ENCODE measurements around the gene P2RY6.

Gene P2RY6

DNA sequence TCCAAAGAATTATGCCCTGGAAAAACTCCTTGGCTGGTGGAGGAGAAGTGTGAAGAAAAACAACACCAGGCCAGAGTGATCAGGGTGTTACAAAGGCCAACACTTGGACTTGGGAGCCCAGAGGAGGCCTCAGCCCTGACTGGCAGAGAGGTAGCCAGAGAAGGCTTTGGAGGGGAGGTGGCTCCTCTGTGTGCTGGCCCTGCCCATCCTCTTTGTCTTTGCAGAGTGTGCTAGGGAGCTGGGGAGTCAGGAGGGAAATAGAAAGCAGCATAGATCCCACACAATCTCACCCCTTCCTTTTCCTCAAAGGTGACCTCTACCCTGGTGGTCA is 12.0 kb upstream of the P2RY6 start:
- ATAC-seq (ENCODE audit: low read depth) (no peak), DNase-seq (ENCODE audit: low spot score) (no peak)
- H3K4me3 ChIP-seq (ENCODE audit: severe bottlenecking) = no peak overlapping the region

GRCh38 chr11:73262851-73263495 is 9.2 kb upstream of the P2RY6 start:
- peak; percentile 49 for ATAC-seq (ENCODE audit: low read depth)
- no peak overlapping the region for H3K27ac ChIP-seq (ENCODE audit: poor library complexity, severe bottlenecking)
- no peaks in the 10 kb centered on the region for H3K36me3 ChIP-seq (ENCODE audit: low read depth)
- no peak overlapping the region for H3K4me3 ChIP-seq (ENCODE audit: severe bottlenecking)
- DNase-seq (ENCODE audit: low spot score) = no peak
- TF ChIP-seq, protein P1, sequence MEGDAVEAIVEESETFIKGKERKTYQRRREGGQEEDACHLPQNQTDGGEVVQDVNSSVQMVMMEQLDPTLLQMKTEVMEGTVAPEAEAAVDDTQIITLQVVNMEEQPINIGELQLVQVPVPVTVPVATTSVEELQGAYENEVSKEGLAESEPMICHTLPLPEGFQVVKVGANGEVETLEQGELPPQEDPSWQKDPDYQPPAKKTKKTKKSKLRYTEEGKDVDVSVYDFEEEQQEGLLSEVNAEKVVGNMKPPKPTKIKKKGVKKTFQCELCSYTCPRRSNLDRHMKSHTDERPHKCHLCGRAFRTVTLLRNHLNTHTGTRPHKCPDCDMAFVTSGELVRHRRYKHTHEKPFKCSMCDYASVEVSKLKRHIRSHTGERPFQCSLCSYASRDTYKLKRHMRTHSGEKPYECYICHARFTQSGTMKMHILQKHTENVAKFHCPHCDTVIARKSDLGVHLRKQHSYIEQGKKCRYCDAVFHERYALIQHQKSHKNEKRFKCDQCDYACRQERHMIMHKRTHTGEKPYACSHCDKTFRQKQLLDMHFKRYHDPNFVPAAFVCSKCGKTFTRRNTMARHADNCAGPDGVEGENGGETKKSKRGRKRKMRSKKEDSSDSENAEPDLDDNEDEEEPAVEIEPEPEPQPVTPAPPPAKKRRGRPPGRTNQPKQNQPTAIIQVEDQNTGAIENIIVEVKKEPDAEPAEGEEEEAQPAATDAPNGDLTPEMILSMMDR (IDR thresholded peaks at IDR 0.05; ENCODE audit: poor library complexity, severe bottlenecking) = no peak
- H3K4me1 ChIP-seq (ENCODE audit: insufficient read depth, poor library complexity, severe bottlenecking) = peaks cover 1% of the 10 kb centered on the region
- no peaks in the 10 kb centered on the region for H3K9me3 ChIP-seq (ENCODE audit: severe bottlenecking)
- H3K27me3 ChIP-seq (ENCODE audit: insufficient read depth, poor library complexity, severe bottlenecking) = no peaks in the 10 kb centered on the region

More for the DNA sequence above, 12.0 kb upstream of the P2RY6 start:
- Histone ChIP-seq H3K36me3 (ENCODE audit: low read depth) (no peaks in the 10 kb centered on the region), H3K27me3 (ENCODE audit: insufficient read depth, poor library complexity, severe bottlenecking) (no peaks in the 10 kb centered on the region), H3K9me3 (ENCODE audit: severe bottlenecking) (no peaks in the 10 kb centered on the region), H3K4me1 (ENCODE audit: insufficient read depth, poor library complexity, severe bottlenecking) (peaks cover 7% of the 10 kb centered on the region), H3K27ac (ENCODE audit: poor library complexity, severe bottlenecking) (no peak overlapping the region)
- TF ChIP-seq, protein P1 (IDR thresholded peaks at IDR 0.05; ENCODE audit: poor library complexity, severe bottlenecking) = no peak

DNA sequence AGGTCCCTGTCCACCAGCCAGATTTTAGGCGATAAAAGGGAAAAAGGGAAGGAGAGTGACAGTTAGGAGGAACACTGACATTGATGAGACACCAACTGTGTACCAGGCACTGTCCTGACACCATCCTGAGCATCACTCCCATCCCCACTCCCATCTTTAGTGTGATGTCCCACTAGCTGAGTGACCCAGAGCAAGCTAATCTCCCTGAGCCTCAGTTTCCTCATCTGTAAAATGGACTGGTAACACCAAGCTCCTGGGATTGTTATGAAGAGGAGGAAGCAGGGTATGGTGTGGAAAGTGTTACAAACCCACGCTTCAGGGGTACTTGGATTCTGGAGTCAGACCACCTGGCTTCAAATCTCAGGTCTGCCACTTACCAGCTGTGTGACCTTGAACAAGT is 8.5 kb upstream of the P2RY6 start:
- H3K9me3 ChIP-seq (ENCODE audit: severe bottlenecking) = no peaks in the 10 kb centered on the region
- no peaks in the 10 kb centered on the region for H3K36me3 ChIP-seq (ENCODE audit: low read depth)
- no peak overlapping the region for H3K27ac ChIP-seq (ENCODE audit: poor library complexity, severe bottlenecking)
- H3K4me3 ChIP-seq (ENCODE audit: severe bottlenecking) = no peak overlapping the region
- no peaks in the 10 kb centered on the region for H3K4me1 ChIP-seq (ENCODE audit: insufficient read depth, poor library complexity, severe bottlenecking)
- no peaks in the 10 kb centered on the region for H3K27me3 ChIP-seq (ENCODE audit: insufficient read depth, poor library complexity, severe bottlenecking)
- DNase-seq (ENCODE audit: low spot score) (no peak), ATAC-seq (ENCODE audit: low read depth) (no peak)
- TF ChIP-seq, protein P1 (IDR thresholded peaks at IDR 0.05; ENCODE audit: poor library complexity, severe bottlenecking) = no peak

DNA sequence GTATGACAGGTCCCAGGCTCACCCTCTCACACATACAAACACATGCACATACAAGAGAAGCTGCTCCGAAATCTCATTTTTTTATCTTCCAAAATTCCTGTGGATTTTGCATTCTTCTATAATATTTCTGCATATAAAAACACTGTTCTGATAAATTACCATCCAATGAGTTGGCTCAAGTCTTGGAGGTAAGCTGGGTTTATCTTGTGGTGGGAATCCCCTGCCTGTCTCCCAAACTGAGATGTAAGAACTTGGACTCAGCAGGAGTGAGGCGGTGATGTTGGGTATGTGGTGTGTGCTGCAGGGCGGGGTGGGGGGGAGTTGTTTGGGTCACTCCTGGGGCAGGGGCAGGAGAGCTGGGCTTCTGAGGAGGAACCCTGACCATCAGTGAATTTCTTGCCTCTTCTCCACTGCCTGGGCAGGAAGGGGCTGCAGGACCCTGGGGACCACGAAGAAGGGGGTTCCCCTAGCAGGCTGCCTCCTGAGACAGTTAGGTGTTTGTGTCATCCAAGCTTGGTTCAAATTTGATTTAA is 6.8 kb upstream of the P2RY6 start:
- H3K9me3 ChIP-seq (ENCODE audit: severe bottlenecking) = no peaks in the 10 kb centered on the region
- no peaks in the 10 kb centered on the region for H3K36me3 ChIP-seq (ENCODE audit: low read depth)
- no peak overlapping the region for H3K4me3 ChIP-seq (ENCODE audit: severe bottlenecking)
- H3K27me3 ChIP-seq (ENCODE audit: insufficient read depth, poor library complexity, severe bottlenecking) = no peaks in the 10 kb centered on the region
- no peak for DNase-seq (ENCODE audit: low spot score)
- H3K4me1 ChIP-seq (ENCODE audit: insufficient read depth, poor library complexity, severe bottlenecking) = no peaks in the 10 kb centered on the region
- TF ChIP-seq, protein P1 (IDR thresholded peaks at IDR 0.05; ENCODE audit: poor library complexity, severe bottlenecking) = no peak
- ATAC-seq (ENCODE audit: low read depth) = no peak
- H3K27ac ChIP-seq (ENCODE audit: poor library complexity, severe bottlenecking) = no peak overlapping the region

Measured in RWPE2 (cell line).